Upper lobe of right lung (tissue), 1 donor: ENCODE results near the gene FBN1. TPM values are rescaled to one million over a fixed set of nuclear protein-coding genes. Genes with fewer than 3 reads are reported as not detected.

Experiments
- ATAC-seq: fragments of 200-7000 bp; cut with Tn5 transposase; one replicate; pipeline ENCODE4 v1.9.1; 2020; ENCODE audit warnings: mild to moderate bottlenecking, moderate library complexity
- DNase-seq: peaks from one replicate; pipeline ENCODE4 v3.0.0-alpha.2; 2020
- H3K27ac ChIP-seq: fragments of 200-600 bp; one replicate; pipeline ENCODE4 v1.8.0; 2022
- H3K27me3 ChIP-seq: fragments of 200-600 bp; one replicate; pipeline ENCODE4 v1.8.0; 2022; ENCODE audit warnings: mild to moderate bottlenecking
- H3K36me3 ChIP-seq: fragments of 200-600 bp; one replicate; pipeline ENCODE4 v1.8.0; 2022
- H3K4me1 ChIP-seq: fragments of 200-600 bp; one replicate; pipeline ENCODE4 v1.8.0; 2022
- H3K4me3 ChIP-seq: fragments of 200-600 bp; one replicate; pipeline ENCODE4 v1.8.0; 2022; ENCODE audit warnings: mild to moderate bottlenecking
- H3K9me3 ChIP-seq: fragments of 200-600 bp; one replicate; pipeline ENCODE4 v1.8.0; 2022
- intact Hi-C: fragments of 100-400 bp; cut with DNase I; formaldehyde crosslinking; loops from one replicate; pipeline ENCODE4 v1.11.0; 2022
- total RNA-seq: library from RNA; stranded (reverse); fragmentation: NEBNext Ultra II Directional; extraction: Animal tissue kit (Norgen Biotek cat#: 25700); gene quantifications from one replicate; pipeline ENCODE4 v1.2.1, GENCODE V29; 2021
- TF ChIP-seq, protein P1 (sequence below): fragments of 200-600 bp; IDR thresholded peaks from one replicate; pipeline ENCODE4 v1.8.0; 2022; ENCODE audit warnings: antibody characterized with exemption
- donor health status: DM: no; HTN: yes; CAD: no; lungs with severe emphysema.

Gene FBN1
- total RNA-seq, 1 donor from 2014 or later = 46.9 TPM

DNA sequence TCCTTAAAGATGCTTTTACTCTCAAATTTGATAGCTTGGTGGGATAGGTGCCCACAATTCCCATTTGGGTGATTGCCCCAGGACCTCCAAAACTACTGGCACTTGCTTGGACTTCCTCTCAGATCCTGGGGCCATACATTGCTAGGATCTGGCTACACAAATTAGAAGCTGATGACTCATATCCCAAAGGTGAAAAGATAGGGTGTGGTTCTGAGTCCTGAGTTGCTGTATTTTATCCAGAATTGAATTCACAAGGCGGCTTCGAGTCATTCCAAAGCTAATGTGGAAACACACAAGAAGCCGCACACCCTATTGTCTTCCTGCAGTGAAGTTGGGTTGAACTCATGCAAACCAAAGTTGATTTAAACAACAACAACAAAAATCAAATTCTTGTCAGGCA lies 260.9 kb downstream of the FBN1 start:
- H3K36me3 ChIP-seq = no peaks in the 10 kb centered on the region
- no peaks in the 10 kb centered on the region for H3K27me3 ChIP-seq
- intact Hi-C loops = no loop called here
- no peaks in the 10 kb centered on the region for H3K4me1 ChIP-seq
- no peak overlapping the region for H3K27ac ChIP-seq
- DNase-seq (no peak), ATAC-seq (no peak)
- H3K9me3 ChIP-seq = no peaks in the 10 kb centered on the region
- H3K4me3 ChIP-seq = no peak overlapping the region
- TF ChIP-seq, protein P1, sequence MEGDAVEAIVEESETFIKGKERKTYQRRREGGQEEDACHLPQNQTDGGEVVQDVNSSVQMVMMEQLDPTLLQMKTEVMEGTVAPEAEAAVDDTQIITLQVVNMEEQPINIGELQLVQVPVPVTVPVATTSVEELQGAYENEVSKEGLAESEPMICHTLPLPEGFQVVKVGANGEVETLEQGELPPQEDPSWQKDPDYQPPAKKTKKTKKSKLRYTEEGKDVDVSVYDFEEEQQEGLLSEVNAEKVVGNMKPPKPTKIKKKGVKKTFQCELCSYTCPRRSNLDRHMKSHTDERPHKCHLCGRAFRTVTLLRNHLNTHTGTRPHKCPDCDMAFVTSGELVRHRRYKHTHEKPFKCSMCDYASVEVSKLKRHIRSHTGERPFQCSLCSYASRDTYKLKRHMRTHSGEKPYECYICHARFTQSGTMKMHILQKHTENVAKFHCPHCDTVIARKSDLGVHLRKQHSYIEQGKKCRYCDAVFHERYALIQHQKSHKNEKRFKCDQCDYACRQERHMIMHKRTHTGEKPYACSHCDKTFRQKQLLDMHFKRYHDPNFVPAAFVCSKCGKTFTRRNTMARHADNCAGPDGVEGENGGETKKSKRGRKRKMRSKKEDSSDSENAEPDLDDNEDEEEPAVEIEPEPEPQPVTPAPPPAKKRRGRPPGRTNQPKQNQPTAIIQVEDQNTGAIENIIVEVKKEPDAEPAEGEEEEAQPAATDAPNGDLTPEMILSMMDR = no peak

DNA sequence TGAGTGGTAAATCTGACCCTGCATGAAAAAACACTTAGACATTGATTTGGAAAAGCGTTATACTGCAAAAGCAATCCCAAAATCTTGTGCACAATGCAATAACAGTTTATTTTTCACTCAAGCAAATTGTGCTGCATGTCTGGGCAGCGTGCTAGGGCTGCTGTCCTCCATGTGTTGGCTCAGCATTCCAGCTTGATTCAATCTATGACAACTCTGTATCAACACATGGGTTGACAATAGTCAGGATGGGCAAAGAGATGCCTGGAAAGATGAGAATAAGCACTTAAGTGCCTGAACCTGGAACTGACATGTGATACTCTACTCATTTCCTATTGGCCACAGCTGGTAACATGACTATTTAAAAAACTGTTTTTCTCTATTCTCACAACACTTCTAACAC lies 262.5 kb downstream of the FBN1 start:
- Histone ChIP-seq H3K4me1 (no peaks in the 10 kb centered on the region), H3K4me3 (no peak overlapping the region), H3K27me3 (no peaks in the 10 kb centered on the region), H3K36me3 (no peaks in the 10 kb centered on the region), H3K9me3 (no peaks in the 10 kb centered on the region), H3K27ac (no peak overlapping the region)
- DNase-seq (no peak), ATAC-seq (no peak)
- TF ChIP-seq, protein P1 = no peak
- intact Hi-C loops = no loop called here

DNA sequence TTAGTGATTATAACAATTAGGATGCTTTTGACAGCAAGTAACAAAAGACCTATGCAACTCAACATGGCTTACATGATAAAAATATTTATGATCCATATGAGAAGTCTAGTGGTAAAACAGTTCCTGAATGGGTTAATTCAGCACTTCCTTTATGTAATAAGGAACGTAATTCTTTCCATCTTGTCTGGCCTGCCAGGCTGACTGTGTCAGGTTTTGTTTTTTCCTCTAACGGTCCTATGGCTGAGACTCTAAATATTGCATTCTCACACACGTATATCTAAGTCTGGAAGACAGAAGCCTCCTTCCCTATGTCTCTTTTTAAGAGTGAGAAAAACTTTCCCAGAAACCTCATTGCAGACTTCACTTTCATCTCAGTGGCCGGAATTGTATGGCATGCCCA lies 263.6 kb downstream of the FBN1 start:
- TF ChIP-seq, protein P1 = no peak
- Histone ChIP-seq H3K27ac (no peak overlapping the region), H3K36me3 (no peaks in the 10 kb centered on the region), H3K27me3 (no peaks in the 10 kb centered on the region), H3K4me1 (no peaks in the 10 kb centered on the region), H3K4me3 (no peak overlapping the region), H3K9me3 (no peaks in the 10 kb centered on the region)
- intact Hi-C loops = no loop called here
- DNase-seq (no peak), ATAC-seq (no peak)

DNA sequence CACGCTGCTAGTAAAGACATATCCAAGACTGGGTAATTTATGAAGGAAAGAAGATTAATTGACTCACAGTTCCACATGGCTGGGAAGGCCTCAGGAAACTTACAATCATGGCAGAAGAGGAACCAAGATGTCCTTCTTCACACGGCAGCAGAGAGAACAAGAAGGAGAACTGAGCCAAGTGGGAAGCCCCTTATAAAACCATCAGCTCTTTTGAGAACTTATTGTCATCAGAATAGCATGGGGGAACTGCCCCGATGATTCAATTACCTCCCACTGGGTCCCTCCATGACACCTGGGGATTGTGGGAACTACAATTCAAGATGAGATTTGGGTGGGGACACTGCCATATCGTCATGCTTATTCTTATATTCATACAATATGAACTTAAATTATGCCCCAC lies 265.3 kb downstream of the FBN1 start:
- H3K27me3 ChIP-seq = no peaks in the 10 kb centered on the region
- H3K4me1 ChIP-seq = no peaks in the 10 kb centered on the region
- DNase-seq = no peak
- TF ChIP-seq, protein P1 = no peak
- intact Hi-C loops = no loop called here
- no peak overlapping the region for H3K4me3 ChIP-seq
- H3K9me3 ChIP-seq = no peaks in the 10 kb centered on the region
- ATAC-seq = no peak
- H3K27ac ChIP-seq = no peak overlapping the region
- H3K36me3 ChIP-seq = no peaks in the 10 kb centered on the region

DNA sequence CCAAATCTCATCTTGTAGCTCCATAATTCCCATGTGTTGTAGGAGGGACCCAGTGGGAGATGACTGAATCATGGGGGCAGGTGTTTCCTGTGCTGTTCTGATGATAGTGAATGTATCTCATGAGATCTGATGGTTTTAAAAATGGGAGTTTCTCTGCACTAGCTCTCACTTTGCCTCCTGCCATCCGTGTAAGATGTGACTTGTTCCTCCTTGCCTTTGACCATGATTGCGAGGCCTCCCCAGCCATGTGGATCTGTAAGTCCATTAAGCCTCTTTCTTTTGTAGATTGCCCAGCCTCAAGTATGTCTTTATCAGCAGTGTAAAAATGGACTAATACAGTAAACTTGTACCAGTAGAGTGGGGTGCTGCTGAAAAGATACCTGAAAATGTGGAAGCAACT lies 269.7 kb downstream of the FBN1 start:
- H3K4me1 ChIP-seq = no peaks in the 10 kb centered on the region
- no peaks in the 10 kb centered on the region for H3K9me3 ChIP-seq
- no peak for DNase-seq
- intact Hi-C loops = no loop called here
- H3K27ac ChIP-seq = no peak overlapping the region
- ATAC-seq = no peak
- H3K36me3 ChIP-seq = no peaks in the 10 kb centered on the region
- no peak overlapping the region for H3K4me3 ChIP-seq
- no peaks in the 10 kb centered on the region for H3K27me3 ChIP-seq
- TF ChIP-seq, protein P1 = no peak

DNA sequence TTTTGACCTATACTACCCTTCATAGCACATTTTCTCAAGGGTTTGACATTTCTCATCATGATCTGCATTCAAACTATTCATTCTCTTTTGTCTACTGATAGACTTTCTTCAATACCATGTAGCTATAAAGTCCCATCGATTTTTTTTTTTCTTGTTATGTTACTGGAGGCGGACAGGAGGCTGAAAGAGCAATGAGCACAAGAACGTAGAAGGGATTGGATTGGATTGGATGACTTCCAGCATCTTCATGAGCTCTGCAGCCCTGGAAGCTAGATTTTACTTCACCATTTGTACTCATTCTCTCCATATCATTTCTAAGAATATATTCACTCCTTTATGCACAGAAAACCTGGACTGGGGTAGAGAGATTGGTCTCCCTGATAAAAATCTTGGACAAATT lies 271.0 kb downstream of the FBN1 start:
- H3K36me3 ChIP-seq = no peaks in the 10 kb centered on the region
- no peak overlapping the region for H3K27ac ChIP-seq

More for the DNA sequence above, 271.0 kb downstream of the FBN1 start:
- Histone ChIP-seq H3K9me3 (no peaks in the 10 kb centered on the region), H3K4me1 (no peaks in the 10 kb centered on the region), H3K4me3 (no peak overlapping the region), H3K27me3 (no peaks in the 10 kb centered on the region)
- TF ChIP-seq, protein P1 = no peak
- ATAC-seq (no peak), DNase-seq (no peak)
- intact Hi-C loops = no loop called here
